DOHH2 (cell line): ENCODE data around the gene EVPL.

ENCODE experiments used
- H3F3A ChIP-seq: fragments of 200-600 bp; sonication (generic), shearing (Covaris generic); 2 replicates; pipeline ENCODE4 v1.6.0; 2016; ENCODE audit warnings: antibody characterized with exemption, mild to moderate bottlenecking; ENCODE audit not compliant: control insufficient read depth, insufficient read depth
- H3K27ac ChIP-seq: fragments of 200-600 bp; sonication (generic); 2 replicates; pipeline ENCODE4 v1.5.1; 2014; ENCODE audit warnings: low read depth, mild to moderate bottlenecking, low read length, moderate library complexity
- H3K27me3 ChIP-seq: fragments of 200-600 bp; sonication (generic); 2 replicates; pipeline ENCODE4 v1.6.1; 2014; ENCODE audit warnings: mild to moderate bottlenecking, low read length, mixed read lengths; ENCODE audit not compliant: control insufficient read depth
- H3K36me3 ChIP-seq: fragments of 200-600 bp; sonication (generic); 2 replicates; pipeline ENCODE4 v1.6.1; 2014; ENCODE audit warnings: mild to moderate bottlenecking, low read length, moderate library complexity, mixed read lengths; ENCODE audit not compliant: control insufficient read depth
- H3K4me1 ChIP-seq: fragments of 200-600 bp; sonication (generic); 2 replicates; pipeline ENCODE4 v1.6.1; 2014; ENCODE audit warnings: mild to moderate bottlenecking, low read length, mixed read lengths; ENCODE audit not compliant: control insufficient read depth
- H3K4me2 ChIP-seq: fragments of 200-600 bp; sonication (generic); 2 replicates; pipeline ENCODE4 v1.6.0; 2014; ENCODE audit warnings: mild to moderate bottlenecking, low read length, moderate library complexity
- H3K4me3 ChIP-seq: fragments of 200-600 bp; sonication (generic); 2 replicates; pipeline ENCODE4 v1.5.1; 2014; ENCODE audit warnings: mild to moderate bottlenecking, low read length, mixed read lengths
- H3K79me2 ChIP-seq: fragments of 200-600 bp; sonication (generic); 2 replicates; pipeline ENCODE4 v1.6.1; 2014; ENCODE audit warnings: mild to moderate bottlenecking, low read length, mixed read lengths; ENCODE audit not compliant: control insufficient read depth
- H3K9me2 ChIP-seq: fragments of 200-600 bp; sonication (generic); replicated peaks from 2 replicates; pipeline ENCODE4 v1.6.1; 2014; ENCODE audit warnings: mild to moderate bottlenecking, low read length, mixed read lengths; ENCODE audit not compliant: control insufficient read depth
- H3K9me3 ChIP-seq: fragments of 200-600 bp; sonication (generic); 2 replicates; pipeline ENCODE4 v1.6.1; 2014; ENCODE audit warnings: antibody characterized with exemption, low read length, mixed read lengths; ENCODE audit not compliant: control insufficient read depth, insufficient read depth
- H4K20me1 ChIP-seq: fragments of 200-600 bp; sonication (generic); 2 replicates; pipeline ENCODE4 v1.6.0; 2014; ENCODE audit warnings: low read depth, mild to moderate bottlenecking, antibody characterized with exemption, low read length, moderate library complexity; ENCODE audit not compliant: control insufficient read depth, insufficient read depth
- EZH2phosphoT487 ChIP-seq: fragments of 200-600 bp; sonication (generic); IDR thresholded peaks from 2 replicates; pipeline ENCODE4 v1.6.1; 2017; ENCODE audit warnings: borderline replicate concordance, mild to moderate bottlenecking, antibody characterized with exemption, low read length, moderate library complexity, mixed read lengths
- TF ChIP-seq, protein P1 (sequence below): fragments of 200-600 bp; sonication (generic); IDR thresholded peaks from one replicate; pipeline ENCODE4 v1.5.1; 2014; ENCODE audit warnings: antibody characterized with exemption, mild to moderate bottlenecking, low read depth, low read length; ENCODE audit not compliant: poor library complexity, severe bottlenecking

Gene EVPL

DNA sequence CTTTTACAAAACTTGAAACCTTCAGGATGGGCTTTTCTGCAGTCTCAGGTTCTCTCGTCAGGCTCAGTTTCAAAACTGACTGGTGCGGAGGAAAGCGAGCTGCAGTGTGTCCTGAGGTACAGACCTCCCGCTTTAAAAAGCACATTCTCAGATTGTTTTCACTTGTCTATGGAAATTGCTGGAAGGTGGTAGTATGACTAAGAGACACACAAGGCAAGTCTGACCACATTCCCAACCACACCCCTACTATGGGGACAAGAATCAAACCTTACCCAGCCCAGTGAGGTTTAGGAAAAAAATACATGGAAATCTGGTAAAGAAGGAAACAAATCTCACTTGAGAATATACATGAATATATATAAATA is 27.0 kb upstream of the EVPL start:
- Histone ChIP-seq H3K27me3 (no peaks in the 10 kb centered on the region), H3F3A (no peaks in the 10 kb centered on the region), H4K20me1 (no peaks in the 10 kb centered on the region), H3K9me3 (no peaks in the 10 kb centered on the region), H3K4me3 (no peak overlapping the region), H3K36me3 (peaks cover 77% of the 10 kb centered on the region), H3K4me1 (no peaks in the 10 kb centered on the region), H3K4me2 (no peak overlapping the region), H3K9me2 (no peaks in the 10 kb centered on the region), H3K79me2 (peaks cover 4% of the 10 kb centered on the region; the same call in 1 of the 2 replicates), H3K27ac (no peak overlapping the region)
- TF ChIP-seq EZH2phosphoT487, result no peak

DNA sequence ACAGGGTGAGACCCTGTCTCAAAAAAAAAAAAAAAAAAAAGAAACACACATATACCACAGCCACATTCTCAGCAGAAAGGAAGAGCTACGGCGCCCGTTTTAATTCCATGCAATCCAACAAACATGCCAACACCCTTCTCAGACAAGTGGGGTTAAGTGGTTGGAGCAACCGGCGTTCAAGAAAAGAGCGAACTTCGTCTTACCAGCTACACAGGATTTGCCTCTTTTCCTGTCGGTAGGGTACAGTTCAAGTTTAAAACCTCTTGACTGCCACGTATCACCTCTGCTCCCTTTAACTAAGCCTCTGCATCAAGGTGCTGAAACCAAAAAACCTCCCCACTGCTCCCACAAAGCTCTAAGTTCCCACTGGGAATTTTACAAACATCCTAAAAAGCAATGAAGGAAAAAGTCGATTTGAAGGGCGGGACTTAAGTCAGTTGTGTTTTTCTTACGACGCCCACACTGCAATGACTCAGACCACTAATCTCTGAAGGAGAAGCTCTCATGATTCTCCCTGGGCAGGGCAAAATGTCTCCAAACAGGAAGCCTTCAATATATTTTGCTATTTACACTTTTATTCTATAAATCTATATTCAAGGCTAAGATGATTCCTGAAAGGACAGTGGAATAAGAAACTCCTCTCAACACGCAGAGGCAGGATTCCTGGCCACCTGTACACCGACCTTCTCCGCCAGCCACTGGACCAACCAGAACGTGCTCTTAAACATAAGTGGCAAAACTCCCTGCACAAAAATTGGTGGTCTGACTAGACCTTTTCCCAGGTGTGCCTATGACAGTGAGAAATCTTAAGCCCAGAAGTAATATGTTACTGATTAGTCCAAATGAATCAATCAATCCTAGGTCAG is 26.4 kb upstream of the EVPL start:
- Histone ChIP-seq H3F3A (no peaks in the 10 kb centered on the region), H3K4me1 (peaks cover under 1% of the 10 kb centered on the region; the same call in 1 of the 2 replicates), H3K4me3 (no peak overlapping the region), H3K9me2 (no peaks in the 10 kb centered on the region), H3K4me2 (no peak overlapping the region), H3K9me3 (no peaks in the 10 kb centered on the region), H3K36me3 (peaks cover 77% of the 10 kb centered on the region), H3K79me2 (peaks cover 4% of the 10 kb centered on the region; the same call in 1 of the 2 replicates), H4K20me1 (no peaks in the 10 kb centered on the region), H3K27me3 (no peaks in the 10 kb centered on the region), H3K27ac (no peak overlapping the region)
- TF ChIP-seq EZH2phosphoT487, result no peak
- TF ChIP-seq, protein P1, sequence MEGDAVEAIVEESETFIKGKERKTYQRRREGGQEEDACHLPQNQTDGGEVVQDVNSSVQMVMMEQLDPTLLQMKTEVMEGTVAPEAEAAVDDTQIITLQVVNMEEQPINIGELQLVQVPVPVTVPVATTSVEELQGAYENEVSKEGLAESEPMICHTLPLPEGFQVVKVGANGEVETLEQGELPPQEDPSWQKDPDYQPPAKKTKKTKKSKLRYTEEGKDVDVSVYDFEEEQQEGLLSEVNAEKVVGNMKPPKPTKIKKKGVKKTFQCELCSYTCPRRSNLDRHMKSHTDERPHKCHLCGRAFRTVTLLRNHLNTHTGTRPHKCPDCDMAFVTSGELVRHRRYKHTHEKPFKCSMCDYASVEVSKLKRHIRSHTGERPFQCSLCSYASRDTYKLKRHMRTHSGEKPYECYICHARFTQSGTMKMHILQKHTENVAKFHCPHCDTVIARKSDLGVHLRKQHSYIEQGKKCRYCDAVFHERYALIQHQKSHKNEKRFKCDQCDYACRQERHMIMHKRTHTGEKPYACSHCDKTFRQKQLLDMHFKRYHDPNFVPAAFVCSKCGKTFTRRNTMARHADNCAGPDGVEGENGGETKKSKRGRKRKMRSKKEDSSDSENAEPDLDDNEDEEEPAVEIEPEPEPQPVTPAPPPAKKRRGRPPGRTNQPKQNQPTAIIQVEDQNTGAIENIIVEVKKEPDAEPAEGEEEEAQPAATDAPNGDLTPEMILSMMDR, result no peak

DNA sequence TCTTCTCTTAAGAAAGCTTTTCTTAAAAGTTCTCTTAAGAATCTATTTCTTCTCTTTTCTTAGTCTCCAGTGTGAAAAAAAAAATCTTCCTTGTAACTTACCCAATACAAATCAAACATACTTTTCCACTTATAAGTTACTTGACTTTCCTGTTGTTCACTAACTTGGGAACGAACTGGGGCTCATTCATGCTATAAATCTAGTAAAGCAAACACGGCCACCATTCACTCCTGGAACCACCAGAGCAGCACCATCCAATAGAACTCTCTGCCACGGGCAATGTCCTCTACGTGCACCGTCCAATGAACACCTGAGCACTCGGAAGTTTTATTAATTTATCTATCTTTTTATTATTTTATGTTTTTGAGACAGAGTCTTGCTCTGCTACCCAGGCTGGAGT is 24.5 kb upstream of the EVPL start:
- Histone ChIP-seq H4K20me1 (no peaks in the 10 kb centered on the region), H3K4me1 (peaks cover 7% of the 10 kb centered on the region; the same call in 1 of the 2 replicates), H3K27me3 (no peaks in the 10 kb centered on the region), H3K9me3 (no peaks in the 10 kb centered on the region), H3K4me3 (no peak overlapping the region), H3K27ac (no peak overlapping the region), H3K9me2 (no peaks in the 10 kb centered on the region), H3K79me2 (peaks cover 4% of the 10 kb centered on the region; the same call in 1 of the 2 replicates), H3K36me3 (peaks cover 74% of the 10 kb centered on the region), H3F3A (no peaks in the 10 kb centered on the region), H3K4me2 (no peak overlapping the region)
- TF ChIP-seq, protein P1, result no peak
- TF ChIP-seq EZH2phosphoT487, result no peak
